Dermis blood vessel endothelial cell (primary cell): ENCODE measurements around the gene KCNN3. TPM values are rescaled to one million over a fixed set of nuclear protein-coding genes. Genes with fewer than 3 reads are reported as not detected.
A peak's percentile ranks its signal among the peaks of the same experiment; 100 is the strongest.
"Not testable (repeated sequence)": the region's sequence is repeated elsewhere in the genome, so short reads cannot be mapped to it uniquely, and the experiment has no call there.

Source experiments
- DNase-seq: peaks from one replicate; pipeline ENCODE4 v3.0.0; 2010
- total RNA-seq: library from RNA; depleted of rRNA; stranded (reverse); fragments of >200 nt; gene quantifications from 2 replicates; pipeline ENCODE4 v1.2.3, GENCODE V29; 2014

The KCNN3 gene
- 1.7 and 3.6 TPM in 2 replicates for total RNA-seq

DNA sequence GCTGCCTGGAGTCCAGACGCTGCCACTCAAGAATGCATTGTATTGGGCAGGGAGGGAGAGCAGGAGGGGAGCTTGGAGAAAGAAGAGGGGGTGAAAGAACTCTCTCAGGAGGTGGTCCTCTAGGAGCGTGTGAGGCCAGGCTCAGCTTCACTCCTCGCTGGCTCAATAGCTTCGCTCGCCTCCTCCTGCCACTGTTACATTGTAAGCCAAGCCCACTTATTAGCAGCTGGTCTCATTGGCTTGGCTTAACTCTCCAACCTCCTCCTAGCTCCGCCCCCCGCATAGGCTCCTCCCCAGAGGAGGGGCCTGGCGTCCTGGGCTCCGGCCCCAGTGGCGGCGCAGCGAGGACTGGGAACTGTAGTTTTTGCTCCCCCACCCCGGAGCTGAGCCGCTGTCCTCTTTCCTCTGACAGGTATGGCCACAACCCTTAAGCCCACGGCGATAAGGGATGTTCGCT is at the start of gene KCNN3:
KCNN3 (minus strand) TSS at position 167 of the 457 bp plus-strand sequence. CDS start 317 bp downstream, outside the sequence.
- DNase-seq = peak; percentile 93

DNA sequence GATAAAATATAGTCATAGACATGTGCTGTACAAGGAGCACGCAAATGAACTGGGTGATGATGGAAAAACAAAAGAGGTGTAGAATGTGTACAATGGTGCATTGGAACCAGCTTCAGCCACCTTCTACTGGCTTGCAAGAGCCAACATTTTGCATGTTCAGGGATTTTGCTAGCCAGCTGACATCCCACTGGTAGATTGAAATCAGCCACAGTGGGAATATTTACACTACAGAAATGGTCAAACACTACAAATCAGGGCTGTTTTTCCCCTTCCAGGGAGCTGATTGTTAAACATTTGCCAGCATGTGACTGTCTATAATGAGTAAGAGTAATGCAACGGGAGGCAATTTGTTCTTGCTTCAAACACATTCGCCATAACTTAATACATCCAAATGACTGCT is 43.2 kb upstream of the KCNN3 start:
- DNase-seq = no peak

DNA sequence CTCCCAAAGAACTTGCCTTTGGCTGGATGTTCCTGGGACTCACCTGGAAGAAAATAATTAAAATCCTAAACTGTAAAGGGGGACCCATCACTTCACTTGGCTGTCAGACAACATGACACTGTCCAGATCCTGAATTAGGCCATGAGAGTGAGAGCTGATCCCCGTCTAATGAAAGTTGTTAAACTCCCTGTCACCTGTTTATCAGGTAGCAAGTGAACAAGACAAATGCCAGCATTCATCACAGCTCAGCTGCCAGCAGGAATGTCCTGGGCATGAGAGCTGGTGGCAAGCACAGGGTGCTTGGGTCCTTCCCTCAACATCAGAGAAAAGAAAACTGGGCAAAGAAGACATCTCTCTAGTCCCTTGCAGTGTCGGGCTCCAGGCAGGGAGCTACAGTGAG is 42.7 kb upstream of the KCNN3 start:
- DNase-seq = no peak

DNA sequence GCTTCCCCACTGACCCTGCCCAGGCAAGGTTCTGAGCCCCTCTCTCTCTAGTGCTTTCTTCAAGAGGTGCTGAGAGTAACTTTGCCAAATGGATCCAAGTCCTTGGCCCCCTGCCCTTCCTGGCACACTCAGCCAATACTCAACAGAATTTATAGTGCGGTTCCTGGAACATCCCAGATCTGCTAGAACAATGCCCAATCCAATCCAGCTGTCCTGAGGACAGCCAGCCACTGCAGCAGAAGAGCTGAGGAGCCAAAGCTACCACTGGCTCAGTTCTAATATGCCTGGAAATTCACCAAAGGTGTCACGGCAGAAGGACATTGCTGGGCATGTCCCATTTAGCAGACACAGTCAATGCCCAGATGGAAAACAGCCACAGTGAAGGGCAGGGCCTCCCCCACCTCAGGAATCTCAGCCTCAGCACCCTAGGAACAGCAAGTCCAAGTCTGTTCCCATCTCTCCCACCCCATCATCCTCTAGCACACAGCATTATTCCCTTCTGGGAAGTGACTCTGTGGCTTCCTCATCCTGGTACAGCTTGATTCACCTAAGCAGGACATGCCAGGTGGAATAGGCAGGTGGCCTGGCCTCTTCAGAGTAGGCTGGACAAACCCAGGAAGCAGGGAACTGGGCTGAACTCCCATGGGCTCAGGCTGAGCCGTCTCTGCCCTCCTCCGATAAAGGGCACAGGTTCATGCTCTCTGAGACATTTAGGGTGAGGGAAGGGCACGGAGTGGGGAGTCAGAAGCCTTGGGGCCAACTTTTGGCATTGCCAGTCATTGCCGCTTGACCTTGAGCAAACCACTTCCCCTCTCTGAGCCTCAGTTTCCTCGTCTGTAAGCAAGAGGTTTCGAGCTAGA is 41.8 kb upstream of the KCNN3 start:
- DNase-seq = no peak

DNA sequence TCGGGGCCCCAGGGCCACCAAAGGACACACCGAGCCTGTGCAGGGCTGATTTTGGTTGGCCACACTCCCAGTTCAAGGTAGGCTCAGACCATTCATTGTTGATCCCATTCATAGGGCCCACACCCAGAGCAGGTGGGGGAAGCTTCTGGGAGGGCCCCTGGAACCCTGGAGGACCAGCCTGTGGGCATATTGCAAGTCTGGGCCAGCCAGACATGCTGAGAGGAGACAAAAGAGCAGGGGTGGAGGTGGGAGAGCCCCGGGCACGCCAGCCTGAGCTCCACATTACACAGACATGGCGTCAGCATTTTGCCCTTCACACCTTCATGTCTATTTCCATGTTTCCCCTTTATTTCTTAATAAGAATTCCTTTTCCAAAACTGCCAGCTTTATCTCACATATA is 40.8 kb upstream of the KCNN3 start:
- DNase-seq = no peak

DNA sequence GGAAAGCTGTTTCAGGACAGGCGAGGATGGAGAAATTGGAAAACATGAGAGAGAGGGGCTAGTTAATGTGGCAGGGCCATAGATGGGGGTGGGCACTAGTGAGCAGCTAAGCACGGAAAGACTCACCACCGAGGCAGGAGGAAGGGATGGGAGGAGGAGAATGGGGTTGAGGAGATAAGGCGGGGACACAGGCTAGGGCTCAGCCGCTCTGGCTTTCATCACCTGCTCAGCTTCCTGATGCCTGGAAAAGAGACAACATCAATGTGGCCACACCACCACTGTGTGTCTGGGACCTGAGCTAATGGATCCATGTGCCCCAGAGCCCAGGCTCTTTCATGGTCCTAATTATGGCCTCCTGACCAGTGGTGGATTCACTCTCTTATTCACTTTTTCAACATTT is 38.9 kb upstream of the KCNN3 start:
- no peak for DNase-seq

DNA sequence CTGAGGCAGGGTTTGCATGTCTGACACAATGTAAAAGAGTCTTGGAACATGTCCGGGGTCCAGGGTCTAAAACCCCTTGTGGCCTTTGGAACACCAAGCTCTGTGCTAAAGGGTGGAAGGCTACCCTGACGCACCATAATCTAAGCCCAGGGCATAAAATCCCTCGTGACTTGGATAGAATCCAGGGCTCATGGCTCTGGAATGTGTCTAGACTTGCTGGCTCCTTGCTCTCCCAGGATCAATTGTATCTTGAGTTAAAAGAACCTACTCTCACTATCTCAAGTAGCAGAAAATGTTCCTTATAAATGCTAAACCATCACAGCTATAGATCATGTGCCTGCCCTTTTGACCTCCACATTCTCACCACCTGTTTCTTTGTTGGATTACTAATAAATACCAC is 38.0 kb upstream of the KCNN3 start:
- DNase-seq = not testable (repeated sequence)

DNA sequence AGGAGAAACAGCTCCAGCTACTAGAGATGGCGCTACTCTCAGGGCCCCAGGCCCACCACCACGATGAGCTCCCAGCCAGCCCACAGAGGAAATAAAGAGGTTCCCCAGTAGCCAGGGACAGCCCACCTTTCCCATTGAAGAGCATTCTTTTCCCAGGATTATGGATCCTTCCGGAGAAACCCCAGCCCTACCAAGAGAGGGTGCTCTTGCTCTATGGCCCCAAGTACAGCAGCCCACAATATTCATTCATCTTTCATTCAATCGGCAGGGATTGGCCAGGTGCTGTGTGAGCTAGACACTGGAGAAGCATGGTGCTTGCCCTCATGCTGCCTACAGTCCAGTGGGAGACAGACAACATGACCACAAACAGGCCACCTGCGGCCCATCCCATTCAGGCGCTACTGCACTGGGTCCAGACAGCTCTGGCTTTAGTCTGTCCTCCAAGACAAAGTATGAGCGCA is 36.6 kb upstream of the KCNN3 start:
- peak; percentile 43 for DNase-seq

DNA sequence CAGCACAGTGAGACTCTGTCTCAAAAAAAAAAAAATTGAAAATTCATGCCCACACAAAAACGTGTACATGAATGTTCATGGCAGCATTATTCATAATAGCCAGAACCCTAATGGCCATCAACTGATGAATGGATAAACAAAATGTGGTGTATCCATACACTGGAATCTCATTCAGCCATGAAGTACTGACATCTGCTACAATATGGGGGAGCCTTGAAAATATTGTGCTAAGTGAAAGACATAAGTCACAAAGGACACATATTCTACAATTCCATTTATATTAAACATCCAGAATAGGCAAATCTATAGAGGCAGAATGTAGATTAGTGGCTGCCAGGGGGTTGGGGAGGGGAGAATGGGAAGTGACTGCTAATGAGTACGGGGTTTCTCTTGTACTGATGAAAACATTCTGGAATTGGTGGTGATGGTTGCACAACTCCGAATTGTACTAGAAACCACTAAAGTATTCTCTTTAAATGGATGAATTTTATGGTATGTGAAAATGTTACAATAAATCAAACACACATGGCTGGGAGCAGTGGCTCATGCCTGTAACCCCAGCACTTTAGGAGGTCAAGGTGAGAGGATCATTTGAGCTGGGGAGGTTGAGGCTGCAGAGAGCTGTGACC is 33.0 kb upstream of the KCNN3 start:
- no peak for DNase-seq

DNA sequence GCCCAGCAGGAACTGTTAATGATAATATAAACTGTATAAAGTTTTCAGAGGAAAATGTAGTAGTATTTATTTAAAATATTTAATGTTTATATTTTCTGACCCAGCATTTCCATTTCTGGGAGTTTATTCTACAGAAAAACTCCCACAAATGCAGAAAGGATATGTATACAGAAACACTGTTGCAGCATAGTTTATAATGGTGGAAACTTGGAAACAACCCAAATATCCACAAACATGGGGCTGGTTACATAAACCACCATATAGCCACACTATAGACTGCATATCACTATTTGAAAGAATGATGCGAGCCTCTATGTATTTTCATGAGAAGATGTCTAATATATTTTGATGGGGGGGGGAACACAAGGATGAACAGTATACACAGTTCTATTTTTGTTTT is 31.5 kb upstream of the KCNN3 start:
- DNase-seq = no peak

DNA sequence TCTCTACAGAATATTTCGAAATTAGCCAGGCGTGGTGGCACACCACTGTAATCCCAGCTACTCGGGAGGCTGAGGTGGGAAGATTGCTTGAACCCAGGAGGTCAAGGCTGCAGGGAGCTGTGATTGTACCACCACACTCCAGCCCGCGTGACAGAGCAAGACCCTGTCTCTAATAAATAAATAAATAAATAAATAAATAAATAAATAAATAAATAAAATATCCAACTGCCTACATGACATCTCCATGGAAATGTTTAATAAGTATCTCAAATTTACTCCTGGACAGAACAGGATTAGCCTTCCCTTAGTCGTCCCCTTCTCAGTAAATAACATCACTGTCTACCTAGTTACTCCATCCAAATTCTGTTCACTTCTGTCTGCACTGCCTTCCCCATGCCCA is 29.0 kb upstream of the KCNN3 start:
- no peak for DNase-seq

DNA sequence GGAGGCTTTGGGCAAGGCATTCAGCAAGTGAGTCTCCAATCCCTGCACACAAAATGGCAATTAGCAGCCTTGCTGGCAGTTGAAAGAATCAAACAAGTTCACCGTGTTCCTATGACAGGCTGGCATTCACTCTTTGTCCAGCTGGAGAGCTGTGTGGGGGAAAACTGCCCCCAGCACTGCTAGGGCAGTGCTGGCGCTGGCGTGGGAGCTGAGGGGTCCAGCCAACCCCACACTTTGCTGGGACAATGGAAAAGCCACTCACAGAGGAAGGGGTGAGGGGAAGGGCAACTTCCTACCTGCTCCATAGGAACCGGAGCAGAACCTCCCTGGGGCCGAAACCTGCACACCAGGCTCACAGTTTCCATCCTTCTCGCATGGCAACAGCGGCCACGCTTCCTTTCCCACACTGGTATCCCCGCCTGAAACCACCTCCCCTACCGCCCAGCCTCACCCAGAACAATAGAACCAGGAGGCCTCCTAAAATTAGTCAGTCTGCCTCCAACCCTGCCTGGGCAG is 26.7 kb upstream of the KCNN3 start:
- peak; percentile 61 for DNase-seq

DNA sequence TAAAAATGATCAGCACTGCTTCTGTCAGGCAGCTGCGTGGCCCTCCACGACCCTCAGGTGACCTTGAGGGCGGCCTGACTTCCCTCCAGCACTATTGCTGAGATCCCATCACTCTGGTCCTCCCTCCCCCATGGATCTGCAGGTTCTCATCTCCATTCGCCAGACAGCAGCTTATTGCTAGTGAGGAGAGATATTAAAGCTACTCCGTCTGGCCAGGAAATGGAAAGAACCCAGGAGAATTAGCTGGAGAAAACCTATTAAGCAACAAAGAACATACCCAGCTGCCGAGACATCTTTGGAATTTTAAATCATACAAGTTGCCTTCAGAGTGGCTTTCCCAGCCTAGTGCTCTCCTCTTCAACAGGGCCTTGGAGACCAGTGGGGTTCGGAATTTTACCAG is 25.7 kb upstream of the KCNN3 start:
- no peak for DNase-seq

DNA sequence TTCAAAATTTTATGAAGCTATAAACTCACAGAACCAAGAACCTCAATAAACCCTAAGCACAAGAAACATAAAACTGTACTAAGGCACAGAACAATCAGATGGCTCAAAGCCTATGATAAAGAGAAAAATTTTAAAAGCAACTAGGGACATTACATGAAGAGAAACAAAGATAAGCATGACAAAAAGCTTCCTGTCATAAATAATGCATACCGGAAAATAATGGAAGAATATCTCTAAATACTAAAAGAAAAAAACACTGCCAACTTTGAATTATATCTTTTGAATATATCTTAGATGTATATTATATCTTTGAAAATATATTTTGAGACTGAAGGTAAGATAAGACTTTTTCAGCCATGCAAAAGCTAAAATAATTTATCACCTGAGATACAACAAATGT is 21.4 kb upstream of the KCNN3 start:
- no peak for DNase-seq

DNA sequence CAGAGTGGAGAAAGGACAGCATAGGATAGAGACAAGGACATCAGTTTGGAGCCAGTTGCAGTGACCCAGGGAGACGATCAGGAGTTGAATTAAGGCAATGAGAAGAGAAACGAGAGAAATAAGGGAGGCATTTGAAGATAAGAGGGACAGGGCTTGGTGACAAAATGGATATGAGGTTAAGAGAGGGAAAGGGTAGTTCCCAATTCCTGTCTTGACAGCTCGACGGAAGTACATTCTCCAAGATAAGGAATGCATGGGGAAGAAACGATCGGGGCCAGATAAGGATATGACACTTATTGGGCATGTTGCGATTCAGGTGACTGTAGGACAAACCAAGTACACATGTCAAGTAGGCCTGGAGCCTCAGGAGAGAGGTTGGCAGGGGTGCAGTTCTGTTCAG is 18.7 kb upstream of the KCNN3 start:
- DNase-seq = no peak

DNA sequence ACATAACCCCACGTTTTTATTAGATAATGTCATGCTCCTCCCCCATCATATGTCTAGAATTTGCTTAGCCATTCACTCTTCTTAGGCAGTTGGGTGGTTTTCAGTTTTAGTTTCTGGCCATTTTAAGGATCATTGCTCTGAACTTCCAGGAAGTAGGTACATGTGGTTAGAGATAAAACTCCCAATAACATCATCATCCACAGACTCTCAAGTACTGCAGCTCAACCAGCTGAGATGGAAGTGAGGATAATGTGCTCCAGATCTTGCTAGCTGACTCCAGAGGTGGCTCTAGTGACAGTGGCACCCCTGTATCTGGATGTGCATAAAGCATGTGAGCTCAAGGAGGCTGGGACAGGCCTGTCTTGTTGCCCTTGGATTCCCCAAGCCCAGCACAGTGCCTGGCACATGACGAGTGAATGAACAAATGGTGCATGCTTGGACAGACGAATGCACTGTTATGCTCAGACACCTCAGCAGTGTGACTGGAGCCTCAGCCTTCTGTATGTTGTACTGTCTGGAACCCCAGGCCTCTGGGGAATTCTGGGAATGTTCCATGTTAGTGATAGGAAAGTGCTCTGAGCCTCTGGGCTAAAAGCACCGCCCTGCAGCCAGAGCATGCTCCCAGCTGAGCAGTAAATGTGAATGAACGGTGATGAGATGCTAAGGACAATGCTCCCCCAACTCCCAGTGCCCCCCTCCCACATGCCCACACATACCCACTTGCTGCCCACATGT is 16.4 kb upstream of the KCNN3 start:
- DNase-seq = no peak

DNA sequence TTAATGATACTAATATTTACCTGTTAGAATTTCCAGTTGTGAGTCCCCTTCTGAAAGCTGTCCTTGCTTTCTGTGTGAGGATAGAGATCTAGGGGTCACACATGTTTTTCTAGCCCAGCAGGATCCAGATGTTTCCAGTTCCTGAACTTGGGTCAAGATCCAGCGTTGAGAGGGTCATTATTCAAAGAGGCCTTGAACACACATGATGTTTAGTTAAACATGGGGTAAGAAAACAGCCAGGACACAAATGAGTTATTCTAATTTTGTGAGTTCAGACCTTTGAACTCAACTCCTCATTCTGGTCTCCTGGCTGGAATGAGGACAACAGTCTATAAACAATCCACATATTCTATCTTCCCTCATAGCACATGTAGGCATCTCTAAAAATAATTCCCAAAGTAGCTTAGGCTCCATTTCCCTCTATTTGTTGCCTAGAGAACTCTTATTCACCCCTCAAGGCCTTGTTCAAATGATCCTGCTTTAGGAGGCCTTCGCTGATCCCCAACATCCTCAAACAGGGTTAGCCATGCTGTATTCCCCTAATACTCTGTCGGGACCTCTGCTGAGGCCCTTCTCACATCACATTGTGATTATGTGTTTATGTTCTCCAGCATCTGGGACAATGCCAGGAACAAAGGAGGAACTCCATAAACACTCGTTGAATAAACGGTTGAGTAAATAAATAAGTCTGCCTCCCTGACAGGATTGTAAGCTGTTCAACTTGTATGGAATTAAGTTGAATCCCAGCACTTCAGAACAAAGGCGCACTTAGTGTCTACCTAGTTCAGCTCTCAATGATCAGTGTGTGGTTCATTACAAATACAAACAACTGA is 15.0 kb upstream of the KCNN3 start:
- DNase-seq = peak; percentile 81

DNA sequence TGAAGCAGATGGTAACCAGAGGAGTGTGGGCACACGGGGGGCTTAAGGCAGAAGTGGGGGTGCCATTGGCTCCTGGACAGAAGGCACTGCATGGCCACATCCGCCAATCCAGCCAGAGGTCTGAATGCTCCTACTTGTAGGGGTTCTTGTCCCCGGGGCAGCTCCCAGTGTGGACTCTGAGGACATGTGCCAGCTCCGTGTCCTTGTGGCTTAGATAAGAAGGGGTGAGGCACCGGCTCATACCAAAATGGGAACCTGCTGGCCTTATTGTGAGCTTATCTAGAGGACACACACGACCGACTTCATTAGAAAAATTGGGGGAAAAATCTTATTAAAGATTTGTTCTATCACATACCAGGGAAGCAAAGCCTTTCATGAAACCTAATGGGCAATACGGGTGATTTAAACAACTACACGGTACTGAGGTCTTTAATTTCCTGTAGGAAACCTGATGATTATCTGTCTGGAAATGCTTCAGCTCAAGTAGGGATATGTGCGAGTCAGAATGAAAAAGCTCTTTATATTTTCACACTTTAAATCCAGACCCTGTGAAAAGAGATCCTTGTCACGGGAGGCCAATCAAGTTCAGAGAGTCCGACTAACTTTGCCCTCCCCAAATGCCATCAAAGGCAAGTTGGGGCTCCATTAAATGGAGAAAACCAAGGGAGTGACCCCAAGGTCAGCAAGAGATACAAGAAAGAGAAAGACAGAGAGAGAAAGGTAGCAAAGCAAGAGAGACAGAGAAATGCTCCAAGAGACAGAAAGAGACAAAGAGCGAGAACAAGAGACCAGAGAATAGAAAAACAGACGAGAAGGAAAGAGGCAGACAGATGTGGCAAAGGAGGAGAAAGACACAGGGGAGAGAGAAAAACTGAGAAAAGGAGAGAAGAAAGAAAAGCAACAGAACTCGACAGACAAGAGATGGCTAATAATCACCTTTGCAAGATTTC is 14.1 kb upstream of the KCNN3 start:
- DNase-seq = peak; percentile 28

DNA sequence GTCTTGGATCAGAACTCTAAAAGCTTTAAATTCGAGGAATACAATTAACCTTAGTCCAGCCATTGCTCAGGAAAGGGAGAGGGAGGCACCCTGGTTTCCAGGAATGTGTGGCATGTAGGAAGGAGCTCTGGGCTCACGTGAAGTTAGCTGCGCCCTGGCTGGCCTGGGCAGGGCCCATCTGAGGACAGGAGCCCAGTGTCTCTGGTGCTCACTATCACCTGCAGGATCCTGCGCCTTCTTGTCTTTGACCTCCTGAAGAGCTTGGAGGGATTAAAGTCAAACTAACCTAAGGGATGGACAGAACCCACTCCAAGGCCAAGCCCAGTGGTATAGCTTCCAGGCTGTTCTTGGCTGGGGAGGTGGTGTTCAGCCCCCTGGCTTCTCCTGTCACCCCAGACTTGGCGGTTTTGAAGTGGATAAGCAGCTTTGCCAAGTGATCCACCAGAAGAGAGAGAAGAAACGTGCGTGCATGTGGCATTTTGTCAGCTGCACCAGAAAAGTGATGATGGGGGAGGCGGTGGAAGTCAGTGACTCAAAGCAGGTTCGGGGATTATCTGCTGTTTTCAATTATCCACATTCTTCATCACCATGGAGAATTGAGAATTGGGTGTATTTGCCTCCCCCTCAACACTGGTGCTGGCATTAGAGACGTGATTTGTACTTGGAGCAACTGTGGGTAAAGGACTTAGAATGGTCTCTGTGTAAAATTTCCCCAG is 11.9 kb upstream of the KCNN3 start:
- DNase-seq = no peak

DNA sequence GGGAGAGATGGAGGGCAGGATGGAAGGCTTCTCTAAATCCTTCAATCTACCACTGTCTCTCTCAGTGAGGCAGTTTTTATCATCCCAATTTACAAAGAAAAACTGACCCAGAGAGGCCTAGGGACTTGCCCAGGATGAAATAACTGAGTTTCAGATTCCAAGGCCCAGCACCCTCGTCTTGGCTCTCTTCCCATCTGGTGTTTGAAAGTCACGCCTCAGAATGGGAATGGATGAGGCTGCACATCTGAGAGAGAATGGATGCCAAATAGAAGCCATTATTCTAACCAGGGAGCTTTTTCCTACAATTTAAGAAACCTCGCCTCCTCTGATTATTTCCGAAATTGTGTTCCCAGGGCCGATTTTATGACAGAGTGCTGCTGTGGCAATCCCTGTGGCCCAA is 10.6 kb upstream of the KCNN3 start:
- no peak for DNase-seq
